NCI-H2171 (cell line): ENCODE measurements around the gene NFIC.
"Not testable (repeated sequence)": the region's sequence is repeated elsewhere in the genome, so short reads cannot be mapped to it uniquely, and the experiment has no call there.

ENCODE experiments used
- DNase-seq: peaks from one replicate; lab custom pipeline; 2025; lab: John Stamatoyannopoulos, UW

The NFIC gene

DNA sequence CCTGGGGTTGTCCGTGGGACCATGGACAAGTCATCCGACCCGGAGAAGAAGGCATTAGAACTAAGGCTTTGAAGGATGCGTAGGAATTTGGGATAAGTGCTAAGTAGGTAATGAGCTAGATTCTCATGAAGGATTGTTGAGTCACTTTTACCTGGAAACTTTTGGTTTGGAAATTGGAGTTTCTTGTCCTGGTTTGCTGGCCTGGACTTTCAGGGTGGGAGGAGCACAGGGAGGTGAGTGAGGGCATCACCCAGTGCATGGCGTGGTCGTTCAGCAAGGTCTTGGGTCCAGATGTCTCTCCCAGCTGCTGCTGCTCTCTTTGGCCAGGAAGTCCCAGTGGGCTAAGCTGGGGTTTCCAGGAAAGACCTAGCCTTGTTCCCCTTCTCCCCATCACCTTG is 7.6 kb downstream of the NFIC start:
- DNase-seq, result no peak

DNA sequence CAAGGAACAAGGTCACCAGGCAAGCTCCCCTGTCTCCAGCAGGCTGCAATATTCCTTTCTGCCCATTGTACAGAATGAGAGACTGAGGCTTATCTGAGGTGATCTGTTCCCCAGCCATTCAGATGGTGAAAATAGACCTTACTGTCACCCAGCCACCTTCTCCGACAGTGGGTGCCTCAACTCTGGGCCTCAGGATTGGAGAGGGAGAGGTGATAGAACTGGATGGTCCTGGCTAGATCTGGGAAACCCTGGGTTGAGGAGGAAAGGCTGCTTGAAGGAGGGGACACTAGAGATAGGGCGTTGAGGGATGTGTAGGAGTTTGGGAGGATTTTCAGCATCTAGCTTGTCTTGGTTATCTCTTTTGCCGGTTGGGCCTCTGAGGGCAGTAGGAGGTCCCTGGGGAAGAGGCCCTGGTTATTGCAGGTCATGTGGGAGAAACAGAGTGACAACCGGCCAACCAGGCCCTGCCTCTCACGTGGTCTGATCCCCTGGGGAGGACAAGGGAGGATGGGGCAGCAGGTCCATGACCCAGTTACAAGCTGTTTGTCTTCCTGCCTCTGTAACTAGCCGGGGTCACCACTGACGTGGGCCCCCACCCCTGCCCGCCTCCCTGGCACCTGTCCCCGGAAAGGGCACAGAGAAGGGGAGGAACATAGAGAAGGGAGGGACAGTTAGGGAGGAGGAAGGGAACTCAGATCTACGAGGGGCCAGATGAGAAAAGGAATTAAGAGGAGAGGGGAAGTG is 8.2 kb downstream of the NFIC start:
- no peak for DNase-seq

DNA sequence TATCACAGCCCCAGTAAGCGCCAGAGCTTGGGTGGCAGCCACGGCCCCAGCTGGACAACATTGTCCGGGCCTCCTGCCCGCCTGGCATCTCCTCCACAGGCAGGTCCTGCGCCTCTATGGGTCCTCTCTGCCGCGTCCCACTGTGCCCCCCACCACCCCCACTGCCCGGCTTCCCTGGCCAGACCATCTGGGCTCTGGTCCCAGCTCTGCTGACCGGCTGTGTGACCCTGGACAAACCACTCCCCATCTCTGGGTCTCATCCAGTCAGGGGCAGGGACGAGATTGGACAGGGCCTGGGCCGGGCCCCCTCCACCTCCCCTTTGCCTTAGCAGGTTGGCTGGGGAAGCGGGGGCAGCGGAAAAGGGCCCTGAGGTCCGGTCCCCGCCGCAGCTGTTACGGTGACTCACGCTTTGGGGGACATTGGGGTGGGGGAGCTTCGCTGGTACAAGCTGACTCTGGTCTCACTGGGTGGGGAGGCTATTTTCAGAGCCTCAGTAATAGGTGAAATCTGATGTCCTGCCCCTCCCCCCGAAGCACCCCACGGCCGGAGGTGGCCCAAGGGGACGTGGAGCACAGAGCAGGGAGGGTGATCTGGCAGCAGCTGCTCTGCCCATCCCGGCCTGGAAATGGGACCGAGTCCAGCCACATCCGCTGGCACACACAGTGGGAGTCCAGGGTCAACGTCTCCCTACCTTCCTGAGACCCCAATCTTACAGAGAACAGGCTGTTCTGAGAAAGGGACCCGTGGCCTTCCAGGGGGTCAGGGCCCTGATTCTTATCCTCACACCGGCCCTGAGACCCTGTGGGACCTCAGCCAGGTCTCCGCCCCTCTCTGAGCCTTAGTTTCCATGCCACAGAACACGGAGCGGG is 9.1 kb downstream of the NFIC start:
- no peak for DNase-seq

- not testable (repeated sequence) for DNase-seq
These were observed 9.7 kb downstream of the NFIC start for GRCh38 chr19:3376091-3376455.

DNA sequence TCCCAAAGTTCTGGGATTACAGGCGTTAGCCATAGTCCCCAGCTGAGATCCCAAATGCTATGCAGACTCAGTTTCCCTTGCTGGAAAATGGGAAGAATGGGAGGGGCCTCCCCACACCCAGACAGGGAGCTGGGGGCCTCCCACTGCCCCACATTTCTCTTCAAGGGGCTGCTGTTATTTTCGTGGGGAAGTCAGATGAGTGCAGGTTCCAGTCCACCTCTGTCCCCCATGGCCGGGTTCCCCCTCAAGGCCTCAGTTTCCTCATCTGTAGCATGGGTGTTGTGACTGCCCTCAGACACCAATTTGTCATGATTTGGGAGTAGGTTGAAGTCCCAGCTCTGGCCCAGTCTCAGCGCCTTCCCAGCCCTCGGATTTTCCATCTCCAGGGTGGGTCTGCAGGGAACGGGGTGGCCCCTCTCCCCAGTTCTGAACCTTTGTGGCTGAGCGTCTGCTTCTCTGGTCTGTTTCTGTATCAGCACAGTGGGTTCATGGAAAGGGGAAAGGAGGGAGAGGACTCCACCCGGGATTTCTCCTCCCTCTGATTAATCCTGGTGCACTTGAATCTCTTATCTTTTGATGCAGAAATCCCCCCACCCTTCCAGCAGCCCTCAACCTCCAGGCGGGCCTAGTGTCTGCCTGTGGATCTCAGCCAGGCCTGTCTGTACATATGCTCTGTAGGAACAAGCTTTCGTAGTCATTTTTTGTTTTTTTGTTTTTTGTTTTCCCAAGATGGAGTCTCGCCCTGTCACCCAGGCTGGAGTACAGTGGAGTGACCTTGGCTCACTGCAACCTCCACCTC is 12.2 kb downstream of the NFIC start:
- no peak for DNase-seq

DNA sequence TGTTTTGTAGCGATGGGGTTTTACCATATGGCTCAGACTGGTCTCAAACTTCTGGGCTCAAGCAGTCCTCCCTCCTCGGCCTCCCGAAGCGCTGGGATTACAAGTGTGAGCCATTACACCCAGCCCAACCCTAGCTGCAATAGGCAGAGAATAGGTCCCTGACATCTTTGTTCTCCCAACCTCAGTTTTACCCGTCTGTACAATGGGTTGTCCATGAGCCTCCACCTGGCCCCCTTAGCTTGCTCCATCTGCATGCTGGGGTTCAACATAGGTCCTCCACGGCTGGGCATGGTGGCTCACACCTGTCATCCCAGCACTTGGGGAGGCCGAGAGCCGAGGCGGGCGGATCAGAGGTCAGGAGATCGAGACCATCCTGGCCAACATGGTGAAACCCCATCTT is 14.4 kb downstream of the NFIC start:
- no peak for DNase-seq

DNA sequence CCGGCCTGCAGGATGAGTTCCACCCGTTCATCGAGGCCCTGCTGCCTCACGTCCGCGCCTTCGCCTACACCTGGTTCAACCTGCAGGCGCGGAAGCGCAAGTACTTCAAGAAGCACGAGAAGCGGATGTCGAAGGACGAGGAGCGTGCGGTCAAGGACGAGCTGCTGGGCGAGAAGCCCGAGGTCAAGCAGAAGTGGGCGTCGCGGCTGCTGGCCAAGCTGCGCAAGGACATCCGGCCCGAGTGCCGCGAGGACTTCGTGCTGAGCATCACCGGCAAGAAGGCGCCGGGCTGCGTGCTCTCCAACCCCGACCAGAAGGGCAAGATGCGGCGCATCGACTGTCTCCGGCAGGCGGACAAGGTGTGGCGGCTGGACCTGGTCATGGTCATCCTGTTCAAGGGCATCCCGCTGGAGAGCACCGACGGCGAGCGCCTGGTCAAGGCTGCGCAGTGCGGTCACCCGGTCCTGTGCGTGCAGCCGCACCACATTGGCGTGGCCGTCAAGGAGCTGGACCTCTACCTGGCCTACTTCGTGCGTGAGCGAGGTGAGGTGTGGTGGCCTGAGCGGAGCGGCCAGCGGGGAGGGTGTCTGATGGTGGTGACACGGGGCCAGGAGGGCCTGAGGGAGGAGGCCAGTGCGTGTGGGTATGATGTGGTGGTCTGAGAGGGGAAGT is 15.5 kb downstream of the NFIC start:
- no peak for DNase-seq

- no peak for DNase-seq
These were observed 16.2 kb downstream of the NFIC start for GRCh38 chr19:3382460-3383100.

GRCh38 chr19:3383121-3383722 is 16.8 kb downstream of the NFIC start:
- DNase-seq, result no peak

DNA sequence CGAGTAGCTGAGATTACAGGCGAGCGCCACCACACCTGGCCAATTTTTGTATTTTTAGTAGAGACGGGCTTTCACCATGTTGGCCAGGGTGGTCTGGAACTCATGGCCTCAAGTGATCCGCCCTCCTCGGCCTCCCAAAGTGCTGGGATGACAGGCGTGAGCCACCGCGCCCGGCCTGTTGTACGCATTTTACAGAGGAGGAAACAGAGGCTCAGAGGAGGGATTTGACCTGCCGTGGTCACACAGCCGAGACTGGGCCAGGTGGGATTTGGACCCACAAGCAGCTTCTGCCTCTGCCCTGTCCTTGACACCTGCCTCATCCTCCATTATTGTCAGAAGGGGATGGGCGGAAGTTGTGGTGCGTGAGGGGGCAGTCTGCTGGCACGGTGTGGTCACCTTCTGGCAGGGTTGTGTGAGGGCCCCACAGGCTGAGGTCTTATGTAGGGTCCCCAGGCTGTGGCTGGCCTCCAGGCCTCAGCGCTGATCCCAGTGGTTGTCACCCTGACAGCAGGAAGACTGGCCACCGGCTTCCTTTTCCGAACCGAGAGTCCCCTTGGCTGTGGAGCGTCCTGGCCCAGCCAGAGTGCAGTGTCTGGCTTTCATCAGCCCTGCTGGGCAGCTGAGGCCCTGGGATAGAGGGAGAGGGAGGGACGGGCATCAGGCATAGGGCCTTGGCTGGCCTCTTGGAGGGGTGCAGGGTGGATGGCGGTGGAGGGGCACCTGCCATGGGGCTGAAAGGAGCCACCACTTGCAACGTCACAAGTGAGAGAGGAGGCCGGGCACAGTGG is 20.3 kb downstream of the NFIC start:
- no peak for DNase-seq

DNA sequence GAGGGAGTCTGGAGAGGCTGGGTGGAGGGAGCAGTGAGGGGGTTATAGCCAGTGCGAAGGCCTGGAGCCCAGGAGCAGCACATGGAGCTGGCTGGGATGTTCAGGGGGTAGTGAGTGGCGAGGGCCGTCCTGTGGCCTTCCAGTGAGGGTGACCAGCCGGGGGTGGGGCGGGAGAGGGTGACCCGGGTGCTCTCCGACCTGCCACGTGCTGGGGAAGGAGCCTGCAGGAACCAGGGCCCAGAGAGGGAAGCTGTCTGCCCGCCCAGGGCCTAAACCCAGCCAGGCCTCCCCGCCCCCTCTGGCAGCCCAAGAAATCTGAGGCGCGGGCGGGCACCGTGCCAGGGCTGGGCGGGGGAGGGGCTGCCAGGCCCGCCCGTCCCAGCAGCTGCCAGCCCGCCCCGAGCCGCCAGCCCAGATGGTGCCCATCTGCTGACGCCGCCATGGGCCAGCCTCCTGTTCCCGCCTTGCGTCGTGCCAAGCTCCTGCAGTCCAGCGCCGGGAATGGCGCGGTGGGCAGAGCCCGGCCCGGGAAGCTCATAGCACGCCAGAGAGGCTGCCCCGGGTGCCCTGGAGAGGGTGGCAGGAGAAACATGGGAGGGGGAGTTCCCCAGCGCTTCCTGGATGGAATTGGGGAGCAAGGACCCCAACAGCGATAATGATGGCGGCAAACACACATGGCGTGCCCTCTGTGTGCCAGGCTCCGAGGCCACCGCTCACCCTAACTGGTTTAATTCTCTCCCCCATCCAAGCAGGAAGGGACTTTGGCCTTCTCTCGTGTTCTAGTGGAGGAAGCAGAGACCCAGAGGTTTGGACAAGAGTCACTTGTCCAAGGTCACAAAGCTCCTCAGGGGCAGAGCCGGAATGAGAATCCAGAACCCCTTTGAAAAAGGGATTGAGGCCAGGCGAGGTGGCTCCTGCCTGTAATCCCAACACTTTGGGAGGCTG is 21.5 kb downstream of the NFIC start:
- DNase-seq, result peak; percentile 89

DNA sequence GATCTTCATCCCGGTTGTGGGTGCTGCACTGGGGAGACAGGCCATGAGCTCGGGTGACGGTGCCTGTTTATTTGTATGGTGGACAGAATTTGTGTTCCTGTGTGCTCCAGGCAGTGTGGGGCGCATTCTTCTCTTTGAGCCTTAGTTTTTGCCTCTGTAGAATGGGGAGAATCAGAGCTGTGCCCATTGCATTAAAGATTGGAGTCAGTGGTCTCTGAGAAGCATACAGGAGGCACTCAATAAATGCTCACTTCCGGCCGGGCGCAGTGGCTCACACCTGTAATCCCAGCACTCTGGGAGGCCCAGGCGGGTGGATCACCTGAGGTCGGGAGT is 23.0 kb downstream of the NFIC start:
- DNase-seq, result no peak

GRCh38 chr19:3389876-3390371 is 23.5 kb downstream of the NFIC start:
- DNase-seq, result peak; percentile 67

- DNase-seq, result not testable (repeated sequence)
These were observed 25.5 kb downstream of the NFIC start for GRCh38 chr19:3391911-3392310.

DNA sequence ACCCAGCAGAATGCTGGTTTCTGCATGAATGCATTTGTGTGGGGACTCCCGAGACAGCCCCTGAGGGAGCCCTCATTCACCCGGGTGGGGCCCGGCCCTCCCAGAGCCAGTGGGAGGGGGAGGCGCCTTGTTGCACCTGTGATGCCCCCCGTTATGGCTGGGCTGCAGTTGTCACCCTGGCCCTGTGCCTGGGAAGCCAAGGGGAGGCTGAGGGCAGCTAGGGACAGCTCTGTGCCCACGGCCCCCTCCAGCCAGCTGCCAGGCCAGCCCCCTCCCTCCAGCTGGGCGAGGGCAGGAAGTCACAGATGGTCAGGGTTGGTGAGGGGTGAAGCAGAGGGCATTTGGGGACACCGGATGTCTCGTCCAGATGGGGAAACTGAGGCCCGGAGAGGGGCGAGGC is 26.1 kb downstream of the NFIC start:
- no peak for DNase-seq

- no peak for DNase-seq
These were observed 30.5 kb downstream of the NFIC start for GRCh38 chr19:3396881-3397265.

GRCh38 chr19:3397266-3398022 is 31.1 kb downstream of the NFIC start:
- no peak for DNase-seq

DNA sequence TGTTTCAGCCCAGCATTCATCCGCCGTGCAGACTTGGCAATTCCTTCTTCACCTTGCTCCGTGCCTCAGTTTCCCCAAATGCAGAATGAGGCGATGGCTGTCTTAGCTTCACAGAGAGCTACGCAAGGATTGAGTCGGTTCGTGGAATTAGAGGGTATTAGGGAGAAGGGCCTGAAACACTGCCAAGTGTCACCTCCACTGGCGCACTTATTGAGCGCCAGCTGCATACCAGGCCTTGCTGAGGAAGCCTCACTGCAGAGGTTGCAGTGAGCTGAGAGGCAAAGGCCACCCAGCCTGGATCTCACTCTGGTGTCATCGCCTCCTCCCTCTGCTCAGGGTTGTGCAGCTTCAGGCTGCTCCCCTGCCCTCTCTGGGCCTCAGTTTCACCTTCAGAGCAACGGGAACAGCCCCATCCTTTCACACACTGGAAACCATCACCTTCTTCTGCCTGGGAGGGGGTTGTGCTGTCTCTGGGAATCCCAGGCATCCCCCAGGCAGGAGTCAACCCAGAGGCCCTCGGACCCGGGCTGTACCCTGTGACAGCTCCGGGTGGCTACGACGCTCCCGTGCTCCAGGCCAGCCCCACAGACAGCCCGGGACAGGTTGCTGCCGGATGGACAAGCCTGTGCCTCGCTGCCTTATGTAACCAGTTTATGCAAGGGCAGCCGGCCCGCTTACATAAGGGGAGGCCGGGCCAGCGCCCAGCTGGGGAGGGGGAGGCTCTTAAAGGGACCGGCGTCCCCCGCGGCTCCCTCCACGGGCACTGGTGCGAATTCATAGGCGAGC is 31.9 kb downstream of the NFIC start:
- DNase-seq, result no peak
